ENCODE data around the gene VWA5B1. TPM values are rescaled to one million over a fixed set of nuclear protein-coding genes. Genes with fewer than 3 reads are reported as not detected.

Gene VWA5B1
- total and polyA plus RNA-seq, 2 of the 8 experiments (the other 6 are each of a cell fraction or from before 2014, with no cell fraction given) = 0.54 to 2.3 TPM

- DNase-seq (ENCODE audit: low read depth in 1 of 2, low spot score in 2 of 2) = no peak
- H4K5ac ChIP-seq (ENCODE audit: insufficient read length, low read depth, low read length) = no peak overlapping the region
- H2AK5ac ChIP-seq (ENCODE audit: low read depth, low read length) = no peak overlapping the region
- H3K79me2 ChIP-seq (ENCODE audit: control insufficient read depth in 1 of 2, insufficient read depth in 2 of 2, low read length in 2 of 2) = no peaks in the 10 kb centered on the region
- no peak overlapping the region for H3K27ac ChIP-seq (ENCODE audit: low read depth, low read length)
- H3K23me2 ChIP-seq (ENCODE audit: low read depth, low read length) = no peaks in the 10 kb centered on the region; the same call in 1 of the 2 replicates
- H2BK12ac ChIP-seq (ENCODE audit: low read depth, low read length) = no peak overlapping the region
- H2BK15ac ChIP-seq (ENCODE audit: low read length) = no peak overlapping the region
- ChIA-PET POLR2A (ENCODE audit: partially characterized antibody) (interaction anchor here (1.1 kb wide), 1 partner anchor 9 kb away, joined by 6 read pairs; no protein-coding TSS in a partner anchor), CTCF (ENCODE audit: partially characterized antibody) (interaction anchor here (0.7 to 2.7 kb wide), 7 partner anchors 17 to 115 kb away, joined by 3 to 9 read pairs (median 4); no protein-coding TSS in a partner anchor)
- H3K14ac ChIP-seq (ENCODE audit: insufficient read length) = no peak overlapping the region
- no peaks in the 10 kb centered on the region for H3K27me3 ChIP-seq (replicated peaks in 1 of 4; ENCODE audit: control insufficient read depth in 3 of 4, extremely low read depth in 1 of 4, insufficient read depth in 3 of 4, low read length in 3 of 4)
- H3K36me3 ChIP-seq (ENCODE audit: control insufficient read depth in 2 of 4, insufficient read depth in 4 of 4, low read length in 3 of 4) = no peaks in the 10 kb centered on the region
- H2BK120ac ChIP-seq (replicated peaks; ENCODE audit: low read depth, low read length) = no peak overlapping the region
- H4K8ac ChIP-seq (ENCODE audit: extremely low read depth, insufficient read depth, low read length) = no peak overlapping the region
- H2AFZ ChIP-seq (ENCODE audit: low read length) = no peak overlapping the region
- H3K4ac ChIP-seq (replicated peaks; ENCODE audit: insufficient read length, low read depth, low read length) = no peak overlapping the region
- no peak overlapping the region for H3K4me3 ChIP-seq (ENCODE audit: extremely low read depth in 1 of 4, insufficient read depth in 2 of 4, low read depth in 3 of 4, low read length in 4 of 4)
- no peak overlapping the region for H2BK20ac ChIP-seq (ENCODE audit: low read length)
- H3K9ac ChIP-seq (replicated peaks in 1 of 4; ENCODE audit: extremely low read depth in 1 of 4, low read depth in 3 of 4, low read length in 3 of 4) = no peak overlapping the region
- H4K20me1 ChIP-seq (replicated peaks in 1 of 2; ENCODE audit: control insufficient read depth in 1 of 2, insufficient read depth in 2 of 2, low read length in 2 of 2) = no peaks in the 10 kb centered on the region
- no peak overlapping the region for H4K91ac ChIP-seq (replicated peaks; ENCODE audit: insufficient read length, low read length)
- no peaks in the 10 kb centered on the region for H3K4me1 ChIP-seq (replicated peaks in 1 of 4; ENCODE audit: control insufficient read depth in 3 of 4, insufficient read depth in 4 of 4, low read length in 3 of 4)
- no peaks in the 10 kb centered on the region for H3K9me3 ChIP-seq (ENCODE audit: insufficient read depth in 2 of 2, low read depth in 1 of 2, low read length in 1 of 2)
- H3K79me1 ChIP-seq (ENCODE audit: low read depth, low read length) = no peaks in the 10 kb centered on the region
- FAIRE-seq = no peak
- H3K4me2 ChIP-seq (ENCODE audit: insufficient read depth in 1 of 2, low read depth in 2 of 2, low read length in 2 of 2) = no peak overlapping the region
- no peak overlapping the region for H3K56ac ChIP-seq (replicated peaks; ENCODE audit: insufficient read length, low read depth, low read length)
- no peak overlapping the region for H2BK5ac ChIP-seq (ENCODE audit: low read depth, low read length)
- no peak overlapping the region for H3K23ac ChIP-seq (ENCODE audit: insufficient read length)
- whole genome bisulfite sequencing, 2 experiments (ENCODE audit: extremely low coverage in 1 of 2, insufficient coverage in 1 of 2, insufficient read length in 1 of 2, insufficient replicate concordance in 2 of 2, low coverage in 1 of 2, low lambda C conversion rate in 2 of 2, missing lambda C conversion rate in 1 of 2) = 89% methylated on average over 7 of the region's 7 CpGs; no CpG with 5 or more reads in 1 of the 2 experiments
- H3K18ac ChIP-seq (ENCODE audit: extremely low read depth, low read length) = no peak overlapping the region
- TF ChIP-seq MAX (IDR thresholded peaks at IDR 0.05) = no peak
- TF ChIP-seq RFX5 (IDR thresholded peaks at IDR 0.05; ENCODE audit: borderline replicate concordance, low read depth, low read length) = no peak
- no peak for TF ChIP-seq SUZ12 (IDR thresholded peaks at IDR 0.05; ENCODE audit: low read length)
- no peak for TF ChIP-seq CHD2 (IDR thresholded peaks at IDR 0.05; ENCODE audit: low read length)
- TF ChIP-seq SIRT6 (IDR thresholded peaks at IDR 0.05; ENCODE audit: low read length) = no peak
- no peak for TF ChIP-seq EGR1 (IDR thresholded peaks at IDR 0.05; ENCODE audit: borderline replicate concordance, low read depth, low read length)
- no peak for TF ChIP-seq POU5F1 (IDR thresholded peaks at IDR 0.05; ENCODE audit: low read depth, low read length)
- TF ChIP-seq JUND (IDR thresholded peaks at IDR 0.05; ENCODE audit: low read length) = no peak
- TF ChIP-seq NRF1 (IDR thresholded peaks at IDR 0.05; ENCODE audit: low read depth, low read length) = no peak
- TF ChIP-seq BACH1 (IDR thresholded peaks at IDR 0.05; ENCODE audit: low read length) = no peak
- TF ChIP-seq KDM1A (IDR thresholded peaks at IDR 0.05; ENCODE audit: borderline replicate concordance, low read length) = no peak
- TF ChIP-seq CBX5 (IDR thresholded peaks at IDR 0.05; ENCODE audit: low read depth, low read length) = no peak
- no peak for TF ChIP-seq JUN (IDR thresholded peaks at IDR 0.05; ENCODE audit: low read depth, low read length)
- no peak for TF ChIP-seq CTBP2 (IDR thresholded peaks at IDR 0.05; ENCODE audit: borderline replicate concordance, insufficient read depth, insufficient read length, low read length)
Measured at GRCh38 chr1:20328201-20328600, 37.5 kb downstream of the VWA5B1 start.

Data from H1 (cell line).